ENCODE data around the gene GALNT16.
"Not testable (repeated sequence)": the region's sequence is repeated elsewhere in the genome, so short reads cannot be mapped to it uniquely, and the experiment has no call there.

Gene GALNT16

DNA sequence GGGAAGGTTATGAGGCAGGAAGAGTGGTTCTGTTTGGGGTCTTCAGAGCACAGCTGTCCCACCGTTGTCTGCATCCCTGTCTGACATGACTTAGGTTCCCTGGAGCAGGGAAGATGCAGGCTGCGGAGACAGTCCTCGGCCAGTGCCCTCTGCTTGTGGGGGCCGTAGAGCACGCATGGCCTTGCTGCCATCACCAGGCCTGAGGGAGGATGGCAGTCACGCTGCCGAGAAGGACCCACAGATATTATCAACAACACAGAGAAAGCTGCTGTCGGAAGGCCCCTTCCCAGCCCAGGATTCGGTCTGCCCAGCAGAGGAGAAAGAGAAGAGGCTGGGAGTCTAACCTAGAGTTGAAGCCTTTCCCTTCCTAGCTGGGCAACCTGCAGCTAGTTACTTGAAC, 103.1 kb downstream of the GALNT16 start:
- no peak for DNase-seq (ENCODE audit: low read depth, low spot score)

DNA sequence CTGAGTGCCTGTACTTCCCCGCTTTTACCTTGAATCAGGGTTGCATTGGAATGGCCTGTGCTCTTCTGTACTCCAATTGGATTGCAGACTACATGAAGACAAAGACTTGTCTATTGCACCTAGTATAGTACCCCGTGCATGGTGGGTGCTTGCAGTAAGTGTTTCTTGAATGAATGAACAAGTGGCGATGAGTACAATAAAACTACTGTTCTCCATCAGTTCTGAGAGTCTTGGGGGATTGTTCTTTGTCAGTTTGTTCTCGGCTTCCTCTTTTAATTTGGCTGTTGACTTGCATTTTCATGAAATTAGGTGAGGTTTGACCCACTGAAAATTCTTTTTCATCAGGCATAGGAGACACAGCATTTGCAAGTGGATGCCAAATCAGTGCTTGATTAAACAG, 104.0 kb downstream of the GALNT16 start:
- DNase-seq (ENCODE audit: low read depth, low spot score) = no peak

DNA sequence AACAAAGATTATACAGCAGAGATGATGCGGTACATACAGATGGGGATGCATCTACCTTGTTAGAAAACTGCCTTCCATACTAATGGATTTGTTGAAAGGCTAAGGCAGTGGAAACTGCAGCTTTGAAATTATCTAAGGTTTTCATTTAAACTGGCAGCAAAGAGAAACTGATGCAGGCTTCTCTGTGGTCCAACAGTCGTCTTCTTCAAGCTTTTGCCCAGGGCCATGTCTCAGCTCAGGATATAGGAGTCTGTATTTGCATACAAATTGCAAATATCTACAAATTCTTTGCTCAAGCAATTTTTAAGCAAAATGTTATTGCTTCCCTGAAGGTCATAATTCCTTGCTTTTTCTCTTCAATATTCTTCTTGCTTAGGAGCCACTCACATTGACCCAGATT, 104.4 kb downstream of the GALNT16 start:
- DNase-seq (ENCODE audit: low read depth, low spot score) = no peak

- DNase-seq (ENCODE audit: low read depth, low spot score) = no peak
Measured at GRCh38 chr14:69366069-69366468, 106.1 kb downstream of the GALNT16 start.

- no peak for DNase-seq (ENCODE audit: low read depth, low spot score)
Measured at GRCh38 chr14:69366761-69367160, 106.8 kb downstream of the GALNT16 start.

DNA sequence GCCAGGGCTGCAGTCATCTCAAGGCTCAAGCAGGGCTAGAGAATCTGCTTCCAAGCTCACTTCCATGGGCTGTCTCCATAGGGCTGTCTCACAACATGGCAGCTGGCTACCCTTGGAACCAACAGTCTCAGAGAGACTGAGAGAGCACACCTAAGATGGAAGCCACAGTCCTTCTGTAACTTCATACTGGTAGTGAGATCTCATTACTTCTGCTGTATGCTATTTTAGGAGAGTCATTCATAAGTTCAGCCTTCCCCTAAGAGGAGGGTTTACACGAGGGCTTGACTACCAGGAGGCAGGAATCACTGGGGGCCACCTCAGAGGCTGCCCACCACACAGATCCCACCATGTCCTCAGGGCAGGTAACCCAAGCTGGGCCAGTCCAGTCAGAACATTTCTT, 108.4 kb downstream of the GALNT16 start:
- DNase-seq (ENCODE audit: low read depth, low spot score) = no peak

- no peak for DNase-seq (ENCODE audit: low read depth, low spot score)
Measured at GRCh38 chr14:69370061-69370460, 110.1 kb downstream of the GALNT16 start.

GRCh38 chr14:69372146-69372545, 112.2 kb downstream of the GALNT16 start:
- no peak for DNase-seq (ENCODE audit: low read depth, low spot score)

- no peak for DNase-seq (ENCODE audit: low read depth, low spot score)
Measured at GRCh38 chr14:69373104-69373503, 113.1 kb downstream of the GALNT16 start.

GRCh38 chr14:69374235-69374634, 114.3 kb downstream of the GALNT16 start:
- DNase-seq (ENCODE audit: low read depth, low spot score) = no peak

DNA sequence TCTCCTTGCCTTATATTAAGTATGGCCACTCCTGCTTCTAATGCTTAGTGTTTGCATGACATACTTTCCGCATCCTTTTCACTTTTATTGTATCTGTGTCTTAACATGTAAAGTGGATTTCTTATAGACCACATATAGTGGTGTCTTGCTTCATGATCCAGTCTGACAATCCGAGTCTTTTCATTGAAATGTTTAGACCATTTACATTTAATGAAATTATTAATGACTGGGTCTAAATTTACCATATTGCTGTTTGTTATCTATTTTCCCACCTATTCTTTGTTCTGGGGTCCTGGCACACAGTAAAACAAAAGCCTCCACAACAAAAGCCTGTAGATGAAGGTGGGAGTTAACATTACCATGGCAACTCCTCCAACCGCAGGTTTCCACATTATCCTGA, 115.2 kb downstream of the GALNT16 start:
- no peak for DNase-seq (ENCODE audit: low read depth, low spot score)

- DNase-seq (ENCODE audit: low read depth, low spot score) = no peak
Measured at GRCh38 chr14:69375722-69376121, 115.8 kb downstream of the GALNT16 start.

DNA sequence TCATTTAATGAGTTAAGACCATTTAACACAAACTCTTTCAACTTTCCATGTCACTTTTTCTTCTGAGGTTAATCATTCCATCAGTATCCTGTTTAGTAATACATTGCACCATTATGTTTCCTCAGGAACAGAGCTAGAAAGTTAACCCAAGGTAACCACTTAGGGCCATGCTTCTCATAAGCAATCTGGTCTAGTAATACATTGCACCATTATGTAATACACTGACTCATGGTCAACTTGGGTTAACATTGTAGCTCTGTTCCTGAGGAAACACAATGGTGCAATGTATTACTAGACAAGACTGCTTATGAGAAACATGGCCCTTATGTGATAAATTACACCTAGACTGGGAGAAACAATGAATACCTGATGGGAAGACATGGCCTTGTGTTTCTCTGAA, 116.5 kb downstream of the GALNT16 start:
- DNase-seq (ENCODE audit: low read depth, low spot score) = no peak

GRCh38 chr14:69378274-69378673, 118.3 kb downstream of the GALNT16 start:
- DNase-seq (ENCODE audit: low read depth, low spot score) = no peak

DNA sequence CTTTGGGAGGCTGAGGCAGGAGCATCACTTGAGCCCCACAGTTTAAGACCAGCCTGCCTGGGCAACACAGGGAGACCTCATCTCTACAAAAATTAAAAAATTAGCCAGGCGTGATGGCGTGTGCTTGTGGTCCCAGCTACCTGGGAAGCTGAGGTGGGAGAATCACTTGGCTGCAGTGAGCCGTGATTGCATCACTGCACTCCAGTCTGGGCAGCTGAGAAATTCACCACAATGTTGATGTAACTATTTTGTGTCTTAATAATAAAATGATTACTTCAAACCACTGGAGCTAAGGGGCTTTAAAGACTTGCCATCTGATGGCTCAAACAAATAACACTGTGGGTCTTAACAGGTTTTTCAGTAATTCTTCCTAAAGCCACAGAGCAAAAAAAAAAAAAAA, 127.4 kb downstream of the GALNT16 start:
- DNase-seq (ENCODE audit: low read depth, low spot score) = no peak

DNA sequence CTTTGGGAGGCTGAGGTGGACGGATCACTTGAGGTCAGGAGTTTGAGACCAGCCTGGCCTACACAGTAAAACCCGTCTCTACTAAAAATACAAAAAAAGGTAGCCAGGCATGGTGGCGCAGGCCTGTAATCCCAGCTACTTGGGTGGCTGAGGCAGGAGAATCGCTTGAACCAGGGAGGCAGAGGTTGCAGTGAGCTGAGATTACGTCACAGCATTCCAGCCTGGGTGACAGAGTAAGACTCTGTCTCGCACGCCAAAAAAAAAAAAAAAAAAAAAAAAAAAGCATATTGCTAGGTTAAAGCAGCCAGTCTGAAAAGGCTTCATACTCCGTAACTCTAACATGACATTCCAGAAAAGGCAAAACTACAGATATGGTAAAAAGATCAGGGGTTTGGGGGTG, 131.4 kb downstream of the GALNT16 start:
- not testable (repeated sequence) for DNase-seq (ENCODE audit: low read depth, low spot score)

- DNase-seq (ENCODE audit: low read depth, low spot score) = no peak
Measured at GRCh38 chr14:69392481-69392880, 132.5 kb downstream of the GALNT16 start.

- no peak for DNase-seq (ENCODE audit: low read depth, low spot score)
Measured at GRCh38 chr14:69395929-69396328, 136.0 kb downstream of the GALNT16 start.

DNA sequence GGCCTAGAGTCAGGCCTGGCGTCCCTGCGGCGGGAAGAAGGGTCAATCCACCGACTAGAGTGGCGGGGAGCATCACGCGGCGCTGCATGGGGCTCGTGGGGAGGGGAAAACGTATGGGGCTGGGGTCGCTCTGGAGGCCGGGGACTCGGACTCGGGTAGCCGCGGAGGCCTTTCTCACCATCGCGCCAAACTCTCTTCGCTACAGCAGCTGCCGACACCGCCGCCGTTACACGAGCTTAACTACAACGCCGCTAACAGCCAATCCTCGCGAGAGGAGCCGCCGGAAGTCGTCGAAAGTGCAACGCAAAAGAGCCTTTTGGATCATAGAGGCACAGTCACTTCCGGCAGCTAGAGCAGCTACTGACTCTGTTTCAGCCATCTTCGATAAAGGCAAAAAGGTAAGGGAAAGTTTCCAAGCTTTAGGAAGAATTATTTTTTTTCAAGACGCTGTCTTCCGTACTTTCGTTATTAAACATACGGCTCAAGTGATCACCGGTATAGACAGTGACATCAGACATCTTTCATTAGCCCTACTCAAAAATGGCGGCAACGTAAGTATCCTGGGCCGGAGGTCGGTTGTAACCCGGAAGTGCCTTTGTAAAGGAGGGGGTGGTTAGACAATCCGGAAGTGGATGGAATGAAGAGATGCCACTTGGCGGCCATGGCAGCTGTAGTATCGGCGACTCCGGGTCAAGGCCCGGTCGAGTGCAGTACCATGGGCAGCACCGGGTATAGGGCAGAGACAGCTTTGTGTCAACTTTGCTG, 138.3 kb downstream of the GALNT16 start, which contains the start of the genes ERH and SLC39A9:
Gene ERH, minus strand, starts transcription at position 247 of the 765 bp plus-strand sequence. Its CDS starts 66 bp downstream, at position 181.
Gene SLC39A9, plus strand, starts transcription at position 640 of the 765 bp plus-strand sequence. CDS start 678 bp downstream, outside the sequence.
- DNase-seq (ENCODE audit: low read depth, low spot score) = peak; percentile 89

DNA sequence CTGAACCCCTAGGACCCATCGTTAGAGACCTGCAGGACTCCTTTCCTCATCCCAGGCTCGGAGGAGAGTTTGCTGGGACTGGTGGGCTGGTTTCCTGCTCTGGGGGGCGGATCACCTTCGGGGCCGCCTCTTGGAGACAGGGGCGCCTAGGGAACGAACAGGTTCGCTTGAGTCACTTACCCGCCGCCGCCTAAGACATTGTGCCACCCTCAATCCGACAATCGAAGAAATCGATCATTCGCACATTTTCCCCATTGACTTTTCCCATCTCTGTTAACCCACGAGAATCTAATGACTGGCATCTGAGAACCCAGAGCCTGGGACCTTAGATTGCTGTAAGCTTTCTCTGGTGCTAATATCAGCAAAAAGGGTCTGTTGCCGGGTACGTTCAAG, 138.9 kb downstream of the GALNT16 start:
- no peak for DNase-seq (ENCODE audit: low read depth, low spot score)

GRCh38 chr14:69399750-69400149, 139.8 kb downstream of the GALNT16 start:
- DNase-seq (ENCODE audit: low read depth, low spot score) = no peak

DNA sequence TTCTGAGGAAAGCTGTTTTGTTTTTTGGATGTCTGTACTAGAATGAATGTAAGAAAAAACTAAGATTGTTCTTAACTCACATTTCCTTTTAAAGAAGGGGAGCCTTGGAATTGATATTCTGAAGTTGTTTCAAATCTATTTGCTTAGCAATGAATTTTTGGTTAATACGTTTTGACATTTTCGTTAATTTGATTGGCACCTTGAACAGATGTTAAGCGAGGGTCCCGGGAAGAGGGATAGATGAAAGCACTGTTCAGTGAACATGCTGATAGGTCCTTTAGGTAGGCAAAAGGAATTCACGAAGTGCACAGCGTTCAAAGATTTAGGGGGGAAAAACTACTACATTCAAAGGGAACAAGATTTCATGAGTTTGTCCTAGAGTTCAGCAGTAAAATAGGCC, 140.2 kb downstream of the GALNT16 start:
- DNase-seq (ENCODE audit: low read depth, low spot score) = no peak

GRCh38 chr14:69401841-69402240, 141.9 kb downstream of the GALNT16 start:
- no peak for DNase-seq (ENCODE audit: low read depth, low spot score)

DNA sequence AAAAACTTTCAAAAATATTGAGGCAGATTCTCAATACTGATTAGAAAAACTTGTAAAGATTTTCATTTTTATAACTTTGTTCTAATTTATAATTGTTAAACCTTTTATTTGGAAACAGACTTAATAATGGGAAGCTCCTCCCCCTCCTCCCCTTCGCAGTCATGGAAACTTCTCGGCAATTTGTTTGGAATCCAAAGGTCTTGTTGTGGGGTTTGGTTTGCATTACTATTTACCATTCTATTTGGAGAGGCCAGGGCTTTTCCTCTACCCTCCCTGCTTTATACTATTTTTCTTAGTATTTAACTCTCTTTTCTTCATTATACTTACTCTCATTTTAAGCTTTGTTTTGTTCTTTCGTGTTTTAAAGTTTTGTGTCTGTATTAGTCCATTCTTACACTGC, 144.5 kb downstream of the GALNT16 start:
- DNase-seq (ENCODE audit: low read depth, low spot score) = no peak

All from activated CD4-positive, CD25-positive, alpha-beta regulatory T cell treated with anti-CD3 and anti-CD28 coated beads, Interleukin-2, amount 50 U/mL, for 16 hours (primary cell).